ENCODE data around the gene PRDM1.

DNA sequence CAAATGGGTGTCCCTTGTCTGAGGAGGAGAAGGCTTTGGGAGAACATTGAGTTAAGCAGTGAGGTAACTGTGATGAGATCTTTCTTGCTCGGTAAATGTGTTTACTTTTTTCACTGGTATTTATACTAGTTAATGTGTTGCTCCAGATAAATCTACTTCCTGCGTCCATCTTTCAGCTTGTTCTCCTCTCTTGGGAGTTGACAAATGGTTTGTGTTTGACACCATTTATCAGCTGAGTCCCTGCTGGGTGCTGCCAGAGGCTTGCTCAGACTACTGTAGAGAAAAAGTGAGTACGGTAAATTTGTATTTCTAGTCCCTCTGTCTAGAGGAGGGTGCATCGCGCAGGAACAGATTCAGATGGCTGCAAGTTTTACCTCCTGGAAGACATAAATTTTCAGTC lies 8.3 kb upstream of the PRDM1 start:
- TF ChIP-seq CTCF (conservative IDR thresholded peaks at IDR 0.05; ENCODE audit: low read length) (no peak), EZH2phosphoT487 (IDR thresholded peaks at IDR 0.05; ENCODE audit: borderline replicate concordance) (no peak)

Measured in Loucy (cell line).